ENCODE measurements around the gene EIF4H.

The EIF4H gene

GRCh38 chr7:74228951-74229900 is 55.1 kb downstream of the EIF4H start:
- no peak for DNase-seq

GRCh38 chr7:74230446-74231231 is 56.5 kb downstream of the EIF4H start:
- no peak for DNase-seq

GRCh38 chr7:74231232-74231590 is 57.1 kb downstream of the EIF4H start:
- DNase-seq = no peak

GRCh38 chr7:74233655-74234285 is 59.6 kb downstream of the EIF4H start:
- no peak for DNase-seq

GRCh38 chr7:74235518-74236268 is 61.5 kb downstream of the EIF4H start:
- no peak for DNase-seq

GRCh38 chr7:74236284-74236683 is 62.1 kb downstream of the EIF4H start:
- no peak for DNase-seq

GRCh38 chr7:74240482-74240881 is 66.3 kb downstream of the EIF4H start:
- DNase-seq = no peak

- DNase-seq = no peak
Measured at GRCh38 chr7:74242122-74242443, 67.9 kb downstream of the EIF4H start.

GRCh38 chr7:74246497-74246896 is 72.3 kb downstream of the EIF4H start:
- no peak for DNase-seq

Data from GOT3 (cell line).